Measurements from ENCODE around the gene GLB1L.

GLB1L gene

DNA sequence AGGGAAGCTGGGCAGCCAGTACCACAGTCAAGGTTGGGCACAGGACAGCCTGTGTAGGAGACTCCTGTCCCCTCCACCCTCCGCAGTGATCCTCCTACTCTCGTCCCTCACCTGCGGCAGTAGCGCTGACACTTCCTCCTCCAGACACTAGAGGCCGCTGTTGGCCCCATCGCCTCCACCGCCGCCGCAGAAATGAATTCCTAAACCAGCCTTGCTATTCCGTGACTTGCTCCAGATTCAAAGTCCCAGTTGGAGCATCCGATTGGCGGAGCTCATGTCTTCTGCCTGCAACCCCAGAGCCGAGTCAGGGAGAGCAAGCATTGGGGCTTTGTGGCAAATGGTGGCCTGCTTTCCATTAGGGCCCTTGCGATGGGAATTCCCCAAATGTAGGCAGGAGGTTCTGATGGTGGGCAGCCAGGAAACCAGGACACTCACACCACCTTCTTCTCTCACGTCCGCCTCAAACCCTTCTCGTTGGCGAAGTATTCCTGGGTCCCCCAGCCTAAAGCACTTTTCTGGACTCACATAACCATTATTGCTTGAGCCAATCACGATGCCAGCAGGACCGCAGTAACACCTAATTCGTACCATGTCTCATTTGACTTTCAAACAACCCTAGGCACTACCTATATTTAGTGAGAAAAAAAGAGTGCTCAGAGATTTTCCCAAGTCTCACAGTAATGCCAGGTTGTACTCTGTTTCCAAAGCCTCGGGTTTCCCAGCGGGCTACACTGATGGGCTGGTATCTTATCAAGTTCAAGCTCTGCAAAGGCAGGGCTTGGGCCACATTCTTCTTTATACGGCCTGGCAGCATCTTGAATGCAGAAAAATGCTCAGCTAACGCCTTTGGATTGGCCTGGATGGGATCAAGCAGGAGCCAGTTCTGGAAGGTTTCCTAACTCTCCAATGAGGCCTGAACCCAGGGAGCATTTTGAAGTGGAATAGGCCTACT lies 32.7 kb upstream of the GLB1L start:
- Histone ChIP-seq H3K9me3 (no peaks in the 10 kb centered on the region), H3K27me3 (no peaks in the 10 kb centered on the region), H3K4me3 (ENCODE audit: low read depth, low read length) (peak overlapping the region; percentile 41), H3K36me3 (no peaks in the 10 kb centered on the region), H3K4me1 (peaks cover 11% of the 10 kb centered on the region)
- TF ChIP-seq, protein P1, sequence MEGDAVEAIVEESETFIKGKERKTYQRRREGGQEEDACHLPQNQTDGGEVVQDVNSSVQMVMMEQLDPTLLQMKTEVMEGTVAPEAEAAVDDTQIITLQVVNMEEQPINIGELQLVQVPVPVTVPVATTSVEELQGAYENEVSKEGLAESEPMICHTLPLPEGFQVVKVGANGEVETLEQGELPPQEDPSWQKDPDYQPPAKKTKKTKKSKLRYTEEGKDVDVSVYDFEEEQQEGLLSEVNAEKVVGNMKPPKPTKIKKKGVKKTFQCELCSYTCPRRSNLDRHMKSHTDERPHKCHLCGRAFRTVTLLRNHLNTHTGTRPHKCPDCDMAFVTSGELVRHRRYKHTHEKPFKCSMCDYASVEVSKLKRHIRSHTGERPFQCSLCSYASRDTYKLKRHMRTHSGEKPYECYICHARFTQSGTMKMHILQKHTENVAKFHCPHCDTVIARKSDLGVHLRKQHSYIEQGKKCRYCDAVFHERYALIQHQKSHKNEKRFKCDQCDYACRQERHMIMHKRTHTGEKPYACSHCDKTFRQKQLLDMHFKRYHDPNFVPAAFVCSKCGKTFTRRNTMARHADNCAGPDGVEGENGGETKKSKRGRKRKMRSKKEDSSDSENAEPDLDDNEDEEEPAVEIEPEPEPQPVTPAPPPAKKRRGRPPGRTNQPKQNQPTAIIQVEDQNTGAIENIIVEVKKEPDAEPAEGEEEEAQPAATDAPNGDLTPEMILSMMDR (IDR thresholded peaks at IDR 0.05; ENCODE audit: low read depth, low read length): peak; percentile 93
- DNase-seq: peak; percentile 77

DNA sequence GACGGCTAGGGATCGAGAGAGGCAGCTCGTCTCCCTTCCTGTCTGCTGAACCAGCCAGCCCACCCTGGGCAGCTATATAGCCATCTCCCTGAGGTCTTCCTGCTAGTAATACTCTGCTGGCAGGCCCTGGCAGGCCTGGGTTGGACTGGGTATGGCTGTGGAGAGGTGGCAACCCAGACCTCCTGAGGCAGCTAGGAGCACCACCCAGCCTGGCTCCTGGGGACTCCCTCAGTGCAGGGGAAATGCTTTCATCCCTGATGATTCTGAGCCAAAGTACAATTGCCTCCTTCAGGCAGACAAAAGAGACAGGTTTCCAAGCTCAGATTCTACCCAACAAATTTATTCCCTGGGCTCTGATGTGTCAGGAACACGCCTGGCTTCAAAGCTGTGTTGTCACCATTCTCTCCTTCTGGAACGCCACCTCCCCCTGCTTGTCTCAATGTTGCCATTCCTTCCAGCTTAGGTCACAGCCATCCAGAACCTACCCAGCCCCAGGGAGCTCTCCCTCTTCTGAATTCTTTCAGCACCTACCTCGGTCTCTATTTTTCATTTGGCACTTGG lies 29.2 kb upstream of the GLB1L start:
- DNase-seq: no peak
- Histone ChIP-seq H3K4me3 (ENCODE audit: low read depth, low read length) (no peak overlapping the region), H3K4me1 (peaks cover 15% of the 10 kb centered on the region), H3K9me3 (no peaks in the 10 kb centered on the region), H3K36me3 (no peaks in the 10 kb centered on the region), H3K27me3 (no peaks in the 10 kb centered on the region)
- TF ChIP-seq, protein P1 (IDR thresholded peaks at IDR 0.05; ENCODE audit: low read depth, low read length): no peak

DNA sequence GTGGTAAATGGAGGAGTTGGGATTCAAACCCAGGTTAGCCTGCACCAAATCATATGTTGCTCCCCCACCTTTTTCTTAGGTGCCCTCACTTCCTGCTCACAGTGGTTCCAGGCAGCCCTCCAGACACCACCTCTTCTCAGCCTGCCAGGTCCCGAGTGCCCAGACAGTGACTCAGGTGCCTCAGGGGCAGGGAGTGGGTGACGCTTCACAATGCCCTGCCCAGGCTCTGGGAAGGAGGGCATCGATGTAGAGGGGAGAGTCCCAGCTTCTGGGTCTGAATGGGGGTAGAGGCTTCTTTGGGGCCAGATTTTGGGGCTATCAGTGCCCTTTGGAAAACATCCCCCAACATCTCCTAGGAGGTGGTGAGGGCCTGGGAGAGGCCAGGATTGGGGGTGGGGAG lies 28.7 kb upstream of the GLB1L start:
- Histone ChIP-seq H3K27me3 (no peaks in the 10 kb centered on the region), H3K4me3 (ENCODE audit: low read depth, low read length) (no peak overlapping the region), H3K9me3 (no peaks in the 10 kb centered on the region), H3K4me1 (peaks cover 20% of the 10 kb centered on the region), H3K36me3 (no peaks in the 10 kb centered on the region)
- TF ChIP-seq, protein P1 (IDR thresholded peaks at IDR 0.05; ENCODE audit: low read depth, low read length): no peak
- DNase-seq: no peak

DNA sequence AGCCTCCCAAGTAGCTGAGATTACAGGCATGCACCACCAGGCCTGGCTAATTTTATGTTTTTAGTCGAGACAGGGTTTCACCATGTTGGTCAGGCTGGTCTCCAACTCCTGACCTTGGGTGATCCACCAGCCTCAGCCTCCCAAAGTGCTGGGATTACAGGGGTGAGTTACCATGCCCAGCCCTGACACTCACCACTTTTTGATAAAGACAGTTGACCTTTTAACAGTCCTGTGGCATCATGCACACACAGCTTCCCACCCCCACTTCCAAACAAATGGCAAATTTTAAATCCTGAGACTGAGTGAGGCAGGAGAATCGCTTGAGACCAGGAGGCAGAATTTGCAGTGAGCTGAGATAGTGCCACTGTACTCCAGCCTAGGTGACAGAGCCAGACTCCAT lies 27.8 kb upstream of the GLB1L start:
- Histone ChIP-seq H3K4me1 (peaks cover 11% of the 10 kb centered on the region), H3K9me3 (no peaks in the 10 kb centered on the region)
- TF ChIP-seq, protein P1 (IDR thresholded peaks at IDR 0.05; ENCODE audit: low read depth, low read length): no peak

DNA sequence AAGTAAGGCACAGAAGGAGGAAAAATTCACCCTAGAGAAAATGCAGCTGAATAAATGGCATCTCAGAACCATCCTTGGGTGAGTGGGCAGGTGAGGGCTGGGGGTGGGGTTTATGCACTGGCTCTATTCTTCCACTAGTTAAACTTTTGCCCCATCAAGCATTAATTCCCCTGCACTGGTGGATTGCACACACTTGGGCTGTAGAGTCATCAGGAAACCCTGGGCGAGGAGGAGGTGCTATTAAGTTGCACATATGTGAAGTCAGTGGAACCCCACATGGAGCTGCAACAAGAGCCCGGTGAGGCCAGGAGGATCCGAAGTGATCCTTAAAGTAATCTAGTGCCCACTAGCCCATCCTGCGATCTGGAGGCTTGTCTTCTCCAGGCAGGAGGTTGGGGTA lies 27.1 kb upstream of the GLB1L start:
- DNase-seq: no peak

More for the DNA sequence above, 27.8 kb upstream of the GLB1L start:
- Histone ChIP-seq H3K4me3 (ENCODE audit: low read depth, low read length) (no peak overlapping the region), H3K36me3 (no peaks in the 10 kb centered on the region), H3K27me3 (no peaks in the 10 kb centered on the region)
- DNase-seq: no peak

More for the DNA sequence above, 27.1 kb upstream of the GLB1L start:
- TF ChIP-seq, protein P1 (IDR thresholded peaks at IDR 0.05; ENCODE audit: low read depth, low read length): no peak
- Histone ChIP-seq H3K27me3 (no peaks in the 10 kb centered on the region), H3K4me1 (peaks cover 8% of the 10 kb centered on the region), H3K4me3 (ENCODE audit: low read depth, low read length) (no peak overlapping the region), H3K36me3 (no peaks in the 10 kb centered on the region), H3K9me3 (no peaks in the 10 kb centered on the region)
